Stimulated activated naive CD8-positive, alpha-beta T cell treated with anti-CD3 and anti-CD28 coated beads, Interleukin-15, Interleukin-2, amounts not matched to agents 100 U/mL and 50 U/mL, for 24 hours (primary cell): Measurements from ENCODE around the gene PRRT4.

Experiments
- ATAC-seq: fragments of 150-1000 bp; cut with Tn5 transposase; one replicate; pipeline ENCODE4 v1.10.0; 2021
- DNase-seq: peaks from one replicate; pipeline ENCODE4 v3.0.0; 2021

The PRRT4 gene

GRCh38 chr7:128374041-128374440, 12.6 kb upstream of the PRRT4 start:
- ATAC-seq, result no peak
- DNase-seq, result no peak

GRCh38 chr7:128373606-128374005, 12.1 kb upstream of the PRRT4 start:
- DNase-seq (no peak), ATAC-seq (no peak)

- ATAC-seq (no peak), DNase-seq (no peak)
Observed at GRCh38 chr7:128370491-128370890, 9.0 kb upstream of the PRRT4 start.

- no peak for DNase-seq
- ATAC-seq, result no peak
Observed at GRCh38 chr7:128366986-128367385, 5.5 kb upstream of the PRRT4 start.

GRCh38 chr7:128366300-128366699, 4.8 kb upstream of the PRRT4 start:
- DNase-seq (no peak), ATAC-seq (no peak)

GRCh38 chr7:128365432-128365831, 3.9 kb upstream of the PRRT4 start:
- no peak for ATAC-seq
- no peak for DNase-seq

GRCh38 chr7:128364166-128364870, 2.8 kb upstream of the PRRT4 start:
- ATAC-seq (no peak), DNase-seq (no peak)

GRCh38 chr7:128363261-128363721, 1.8 kb upstream of the PRRT4 start:
- ATAC-seq (no peak), DNase-seq (no peak)

GRCh38 chr7:128362670-128363069, 1.2 kb upstream of the PRRT4 start:
- DNase-seq (no peak), ATAC-seq (peak; percentile 75)

GRCh38 chr7:128360359-128360678, 1.2 kb downstream of the PRRT4 start:
- ATAC-seq (no peak), DNase-seq (no peak)

- DNase-seq (no peak), ATAC-seq (no peak)
Observed at GRCh38 chr7:128359939-128360338, 1.6 kb downstream of the PRRT4 start.

- ATAC-seq (no peak), DNase-seq (no peak)
Observed at GRCh38 chr7:128359336-128359735, 2.2 kb downstream of the PRRT4 start.

GRCh38 chr7:128358233-128358632, 3.3 kb downstream of the PRRT4 start:
- ATAC-seq (no peak), DNase-seq (no peak)

- DNase-seq (no peak), ATAC-seq (no peak)
Observed at GRCh38 chr7:128357217-128357613, 4.3 kb downstream of the PRRT4 start.

GRCh38 chr7:128356546-128357216, 4.8 kb downstream of the PRRT4 start:
- DNase-seq (no peak), ATAC-seq (no peak)

- ATAC-seq (no peak), DNase-seq (no peak)
Observed at GRCh38 chr7:128353610-128354009, 7.9 kb downstream of the PRRT4 start.

- ATAC-seq, result no peak
- DNase-seq, result no peak
Observed at GRCh38 chr7:128353189-128353588, 8.3 kb downstream of the PRRT4 start.

- no peak for ATAC-seq
- DNase-seq, result no peak
Observed at GRCh38 chr7:128352636-128353035, 8.9 kb downstream of the PRRT4 start.

GRCh38 chr7:128352153-128352537, 9.3 kb downstream of the PRRT4 start:
- DNase-seq, result peak; percentile 48
- ATAC-seq, result peak; percentile 48

- no peak for DNase-seq
- ATAC-seq, result peak; percentile 35
Observed at GRCh38 chr7:128351296-128352152, 10.0 kb downstream of the PRRT4 start.

- DNase-seq (no peak), ATAC-seq (no peak)
Observed at GRCh38 chr7:128350708-128351295, 10.7 kb downstream of the PRRT4 start.

- no peak for DNase-seq
Observed at GRCh38 chr7:128349466-128349825, 12.0 kb downstream of the PRRT4 start.

GRCh38 chr7:128347647-128348097, 13.8 kb downstream of the PRRT4 start:
- DNase-seq (peak; percentile 59), ATAC-seq (no peak)

More at GRCh38 chr7:128349466-128349825, 12.0 kb downstream of the PRRT4 start:
- ATAC-seq, result no peak
